Mucosa of rectum (tissue), 2 donors: Measurements from ENCODE around the gene IL26.

Source experiments
- H3K27ac ChIP-seq, 2 donors: one replicate each; pipeline ENCODE4 v1.7.0; 2013; ENCODE audit warnings: inconsistent platforms in 2 of 2, low read depth in 2 of 2, low read length in 2 of 2
- H3K27me3 ChIP-seq, 2 donors: one replicate each; pipeline ENCODE4 v1.7.0; 2013; ENCODE audit warnings: low read length in 2 of 2; ENCODE audit not compliant: control insufficient read depth in 2 of 2, insufficient read depth in 2 of 2
- H3K36me3 ChIP-seq, 2 donors: one replicate each; pipeline ENCODE4 v1.7.0; 2013; ENCODE audit warnings: low read length in 2 of 2; ENCODE audit not compliant: control insufficient read depth in 2 of 2, insufficient read depth in 2 of 2
- H3K4me1 ChIP-seq, 2 donors: one replicate each; pipeline ENCODE4 v1.7.0; 2013; ENCODE audit warnings: low read length in 2 of 2, mild to moderate bottlenecking in 1 of 2; ENCODE audit not compliant: control insufficient read depth in 2 of 2, insufficient read depth in 2 of 2
- H3K4me3 ChIP-seq, 2 donors: one replicate each; pipeline ENCODE4 v1.7.0; 2013; ENCODE audit warnings: low read length in 2 of 2
- H3K9ac ChIP-seq, 2 donors: one replicate each; pipeline ENCODE4 v1.7.0; 2013; ENCODE audit warnings: low read length in 2 of 2, low read depth in 1 of 2, mild to moderate bottlenecking in 1 of 2
- H3K9me3 ChIP-seq, 2 donors: one replicate each; pipeline ENCODE4 v1.7.0; 2013; ENCODE audit warnings: low read length in 2 of 2; ENCODE audit not compliant: control insufficient read depth in 2 of 2
- donor health status: healthy.
- donor health status: Normal muscosa, but diverticular disease.

Gene IL26

GRCh38 chr12:68162374-68162773, 63.2 kb downstream of the IL26 start:
- Histone ChIP-seq H3K9me3 (no peaks in the 10 kb centered on the region), H3K27me3 (no peaks in the 10 kb centered on the region), H3K9ac (no peak overlapping the region), H3K4me1 (no peaks in the 10 kb centered on the region), H3K36me3 (no peaks in the 10 kb centered on the region), H3K4me3 (no peak overlapping the region), H3K27ac (no peak overlapping the region)

GRCh38 chr12:68159681-68160304, 65.8 kb downstream of the IL26 start, which contains the start of gene IFNG:
TSS of gene IFNG (minus strand) at chr12:68159740. CDS start at chr12:68159615, 125 bp downstream.
- H3K27ac ChIP-seq: no peak within 1 kb of the TSS
- H3K9ac ChIP-seq: no peak within 1 kb of the TSS
- no peaks in the 10 kb centered on the region for H3K9me3 ChIP-seq
- no peak within 1 kb of the TSS for H3K4me3 ChIP-seq
- no peaks in the 10 kb centered on the region for H3K4me1 ChIP-seq
- H3K36me3 ChIP-seq: no peaks in the 10 kb centered on the region
- H3K27me3 ChIP-seq: no peaks in the 10 kb centered on the region

DNA sequence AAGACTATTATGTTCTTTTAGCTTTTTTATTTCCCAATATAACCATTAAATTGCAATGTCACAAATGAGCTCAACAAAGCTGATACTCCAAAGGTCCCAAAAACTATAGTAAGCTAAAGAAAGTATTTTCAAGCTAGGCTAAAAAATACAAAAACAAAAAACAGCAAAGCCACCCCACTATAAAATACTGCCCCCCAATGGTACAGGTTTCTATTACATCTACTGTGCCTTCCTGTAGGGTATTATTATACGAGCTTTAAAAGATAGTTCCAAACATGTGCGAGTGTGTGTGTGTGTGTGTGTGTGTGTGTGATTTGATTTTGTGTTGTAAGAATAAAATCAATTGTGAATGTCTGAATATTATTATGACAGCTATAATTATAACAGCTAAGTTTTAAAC, 67.2 kb downstream of the IL26 start:
- H3K9ac ChIP-seq: no peak overlapping the region
- H3K4me3 ChIP-seq: no peak overlapping the region
- H3K27me3 ChIP-seq: no peaks in the 10 kb centered on the region
- H3K36me3 ChIP-seq: no peaks in the 10 kb centered on the region
- no peak overlapping the region for H3K27ac ChIP-seq
- no peaks in the 10 kb centered on the region for H3K4me1 ChIP-seq
- H3K9me3 ChIP-seq: no peaks in the 10 kb centered on the region

DNA sequence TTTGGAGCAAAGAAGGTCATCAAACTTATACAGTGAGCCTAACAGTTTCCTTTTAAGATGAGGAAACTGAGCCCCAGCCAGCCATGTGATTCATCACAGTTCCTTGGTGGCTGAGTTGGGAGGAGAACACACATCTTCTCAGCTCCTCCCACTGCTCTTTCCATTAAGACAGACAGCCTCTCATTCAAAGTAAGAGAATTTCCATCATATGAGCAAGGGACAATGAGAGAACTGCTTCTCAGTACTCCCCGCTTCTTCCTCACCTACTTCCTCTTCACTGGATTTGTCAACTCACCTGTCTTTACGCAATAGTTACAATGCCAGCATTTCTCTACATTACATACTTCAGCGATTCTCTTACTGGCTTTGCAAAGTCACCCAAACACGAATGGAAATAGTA, 68.2 kb downstream of the IL26 start:
- no peaks in the 10 kb centered on the region for H3K9me3 ChIP-seq

GRCh38 chr12:68156636-68157035, 69.0 kb downstream of the IL26 start:
- no peaks in the 10 kb centered on the region for H3K27me3 ChIP-seq
- H3K4me1 ChIP-seq: no peaks in the 10 kb centered on the region
- H3K36me3 ChIP-seq: no peaks in the 10 kb centered on the region
- no peak overlapping the region for H3K9ac ChIP-seq
- no peak overlapping the region for H3K4me3 ChIP-seq
- H3K27ac ChIP-seq: no peak overlapping the region
- H3K9me3 ChIP-seq: no peaks in the 10 kb centered on the region

More for the DNA sequence above, 68.2 kb downstream of the IL26 start:
- Histone ChIP-seq H3K9ac (no peak overlapping the region), H3K4me3 (no peak overlapping the region), H3K27ac (no peak overlapping the region), H3K27me3 (no peaks in the 10 kb centered on the region), H3K36me3 (no peaks in the 10 kb centered on the region), H3K4me1 (no peaks in the 10 kb centered on the region)

- Histone ChIP-seq H3K27me3 (no peaks in the 10 kb centered on the region), H3K4me3 (no peak overlapping the region), H3K36me3 (no peaks in the 10 kb centered on the region), H3K9me3 (no peaks in the 10 kb centered on the region), H3K9ac (no peak overlapping the region), H3K4me1 (no peaks in the 10 kb centered on the region), H3K27ac (no peak overlapping the region)
Observed at GRCh38 chr12:68154779-68155178, 70.8 kb downstream of the IL26 start.
